DOHH2 (cell line): ENCODE data around the gene FBXL2.

Source experiments
- H3F3A ChIP-seq: fragments of 200-600 bp; sonication (generic), shearing (Covaris generic); 2 replicates; pipeline ENCODE4 v1.6.0; 2016; ENCODE audit warnings: antibody characterized with exemption, mild to moderate bottlenecking; ENCODE audit not compliant: control insufficient read depth, insufficient read depth
- H3K27ac ChIP-seq: fragments of 200-600 bp; sonication (generic); 2 replicates; pipeline ENCODE4 v1.5.1; 2014; ENCODE audit warnings: low read depth, mild to moderate bottlenecking, low read length, moderate library complexity
- H3K27me3 ChIP-seq: fragments of 200-600 bp; sonication (generic); 2 replicates; pipeline ENCODE4 v1.6.1; 2014; ENCODE audit warnings: mild to moderate bottlenecking, low read length, mixed read lengths; ENCODE audit not compliant: control insufficient read depth
- H3K36me3 ChIP-seq: fragments of 200-600 bp; sonication (generic); 2 replicates; pipeline ENCODE4 v1.6.1; 2014; ENCODE audit warnings: mild to moderate bottlenecking, low read length, moderate library complexity, mixed read lengths; ENCODE audit not compliant: control insufficient read depth
- H3K4me1 ChIP-seq: fragments of 200-600 bp; sonication (generic); 2 replicates; pipeline ENCODE4 v1.6.1; 2014; ENCODE audit warnings: mild to moderate bottlenecking, low read length, mixed read lengths; ENCODE audit not compliant: control insufficient read depth
- H3K4me2 ChIP-seq: fragments of 200-600 bp; sonication (generic); 2 replicates; pipeline ENCODE4 v1.6.0; 2014; ENCODE audit warnings: mild to moderate bottlenecking, low read length, moderate library complexity
- H3K4me3 ChIP-seq: fragments of 200-600 bp; sonication (generic); 2 replicates; pipeline ENCODE4 v1.5.1; 2014; ENCODE audit warnings: mild to moderate bottlenecking, low read length, mixed read lengths
- H3K79me2 ChIP-seq: fragments of 200-600 bp; sonication (generic); 2 replicates; pipeline ENCODE4 v1.6.1; 2014; ENCODE audit warnings: mild to moderate bottlenecking, low read length, mixed read lengths; ENCODE audit not compliant: control insufficient read depth
- H3K9me2 ChIP-seq: fragments of 200-600 bp; sonication (generic); replicated peaks from 2 replicates; pipeline ENCODE4 v1.6.1; 2014; ENCODE audit warnings: mild to moderate bottlenecking, low read length, mixed read lengths; ENCODE audit not compliant: control insufficient read depth
- H3K9me3 ChIP-seq: fragments of 200-600 bp; sonication (generic); 2 replicates; pipeline ENCODE4 v1.6.1; 2014; ENCODE audit warnings: antibody characterized with exemption, low read length, mixed read lengths; ENCODE audit not compliant: control insufficient read depth, insufficient read depth
- H4K20me1 ChIP-seq: fragments of 200-600 bp; sonication (generic); 2 replicates; pipeline ENCODE4 v1.6.0; 2014; ENCODE audit warnings: low read depth, mild to moderate bottlenecking, antibody characterized with exemption, low read length, moderate library complexity; ENCODE audit not compliant: control insufficient read depth, insufficient read depth
- CTCF ChIP-seq: fragments of 200-600 bp; sonication (generic); IDR thresholded peaks from one replicate; pipeline ENCODE4 v1.5.1; 2014; ENCODE audit warnings: antibody characterized with exemption, mild to moderate bottlenecking, low read depth, low read length; ENCODE audit not compliant: poor library complexity, severe bottlenecking
- EZH2phosphoT487 ChIP-seq: fragments of 200-600 bp; sonication (generic); IDR thresholded peaks from 2 replicates; pipeline ENCODE4 v1.6.1; 2017; ENCODE audit warnings: borderline replicate concordance, mild to moderate bottlenecking, antibody characterized with exemption, low read length, moderate library complexity, mixed read lengths

The FBXL2 gene

GRCh38 chr3:33373082-33373437 lies 95.8 kb downstream of the FBXL2 start:
- Histone ChIP-seq H3K4me2 (no peak overlapping the region), H3K79me2 (no peaks in the 10 kb centered on the region), H3K36me3 (no peaks in the 10 kb centered on the region), H4K20me1 (no peaks in the 10 kb centered on the region), H3K27me3 (no peaks in the 10 kb centered on the region), H3F3A (no peaks in the 10 kb centered on the region), H3K9me3 (no peaks in the 10 kb centered on the region), H3K9me2 (no peaks in the 10 kb centered on the region), H3K4me3 (no peak overlapping the region), H3K27ac (no peak overlapping the region), H3K4me1 (no peaks in the 10 kb centered on the region)
- peak; percentile 21 for TF ChIP-seq CTCF
- TF ChIP-seq EZH2phosphoT487 = no peak

- Histone ChIP-seq H4K20me1 (no peaks in the 10 kb centered on the region), H3K36me3 (no peaks in the 10 kb centered on the region), H3K9me2 (no peaks in the 10 kb centered on the region), H3K4me2 (no peak overlapping the region), H3K9me3 (no peaks in the 10 kb centered on the region), H3K4me1 (no peaks in the 10 kb centered on the region), H3K27me3 (no peaks in the 10 kb centered on the region), H3K27ac (no peak overlapping the region), H3K4me3 (no peak overlapping the region), H3K79me2 (no peaks in the 10 kb centered on the region), H3F3A (no peaks in the 10 kb centered on the region)
- no peak for TF ChIP-seq CTCF
- TF ChIP-seq EZH2phosphoT487 = no peak
Measured at GRCh38 chr3:33377489-33377888, 100.2 kb downstream of the FBXL2 start.

GRCh38 chr3:33377931-33378330 lies 100.7 kb downstream of the FBXL2 start:
- Histone ChIP-seq H4K20me1 (no peaks in the 10 kb centered on the region), H3F3A (no peaks in the 10 kb centered on the region), H3K36me3 (no peaks in the 10 kb centered on the region), H3K4me2 (no peak overlapping the region), H3K4me3 (no peak overlapping the region), H3K4me1 (no peaks in the 10 kb centered on the region), H3K27ac (no peak overlapping the region), H3K9me2 (no peaks in the 10 kb centered on the region), H3K9me3 (no peaks in the 10 kb centered on the region), H3K79me2 (no peaks in the 10 kb centered on the region), H3K27me3 (no peaks in the 10 kb centered on the region)
- TF ChIP-seq CTCF (no peak), EZH2phosphoT487 (no peak)

GRCh38 chr3:33380653-33381052 lies 103.4 kb downstream of the FBXL2 start:
- Histone ChIP-seq H3F3A (no peaks in the 10 kb centered on the region), H3K27me3 (no peaks in the 10 kb centered on the region), H3K4me2 (no peak overlapping the region), H3K9me3 (no peaks in the 10 kb centered on the region), H4K20me1 (no peaks in the 10 kb centered on the region), H3K4me1 (peaks cover 3% of the 10 kb centered on the region), H3K9me2 (no peaks in the 10 kb centered on the region), H3K27ac (no peak overlapping the region), H3K4me3 (no peak overlapping the region), H3K79me2 (no peaks in the 10 kb centered on the region), H3K36me3 (no peaks in the 10 kb centered on the region)
- TF ChIP-seq CTCF (no peak), EZH2phosphoT487 (no peak)
